Astrocyte of the cerebellum (primary cell): ENCODE results near the gene IFIT1B.
A peak's percentile ranks its signal among the peaks of the same experiment; 100 is the strongest.

ENCODE experiments used
- DNase-seq: peaks from one replicate; pipeline ENCODE4 v3.0.0-alpha.2; 2011; ENCODE audit warnings: low read depth
- H3K4me3 ChIP-seq: 2 replicates; pipeline ENCODE4 v1.5.1; 2011; ENCODE audit warnings: mild to moderate bottlenecking, low read depth, low read length, moderate library complexity
- CTCF ChIP-seq: IDR thresholded peaks from 2 replicates; pipeline ENCODE4 v1.5.1; 2012; ENCODE audit warnings: low read length, low read depth, moderate library complexity, mild to moderate bottlenecking; ENCODE audit errors: missing control alignments
- in situ Hi-C: cut with HindIII; loops from 2 replicates; pipeline ENCODE4 v1.10.0; 2017; ENCODE audit warnings: low sequenced_read_pairs

The IFIT1B gene

GRCh38 chr10:89368129-89368528 lies 9.7 kb upstream of the IFIT1B start:
- DNase-seq: no peak
- no peak overlapping the region for H3K4me3 ChIP-seq
- no peak for TF ChIP-seq CTCF
- in situ Hi-C loops: no loop called here

DNA sequence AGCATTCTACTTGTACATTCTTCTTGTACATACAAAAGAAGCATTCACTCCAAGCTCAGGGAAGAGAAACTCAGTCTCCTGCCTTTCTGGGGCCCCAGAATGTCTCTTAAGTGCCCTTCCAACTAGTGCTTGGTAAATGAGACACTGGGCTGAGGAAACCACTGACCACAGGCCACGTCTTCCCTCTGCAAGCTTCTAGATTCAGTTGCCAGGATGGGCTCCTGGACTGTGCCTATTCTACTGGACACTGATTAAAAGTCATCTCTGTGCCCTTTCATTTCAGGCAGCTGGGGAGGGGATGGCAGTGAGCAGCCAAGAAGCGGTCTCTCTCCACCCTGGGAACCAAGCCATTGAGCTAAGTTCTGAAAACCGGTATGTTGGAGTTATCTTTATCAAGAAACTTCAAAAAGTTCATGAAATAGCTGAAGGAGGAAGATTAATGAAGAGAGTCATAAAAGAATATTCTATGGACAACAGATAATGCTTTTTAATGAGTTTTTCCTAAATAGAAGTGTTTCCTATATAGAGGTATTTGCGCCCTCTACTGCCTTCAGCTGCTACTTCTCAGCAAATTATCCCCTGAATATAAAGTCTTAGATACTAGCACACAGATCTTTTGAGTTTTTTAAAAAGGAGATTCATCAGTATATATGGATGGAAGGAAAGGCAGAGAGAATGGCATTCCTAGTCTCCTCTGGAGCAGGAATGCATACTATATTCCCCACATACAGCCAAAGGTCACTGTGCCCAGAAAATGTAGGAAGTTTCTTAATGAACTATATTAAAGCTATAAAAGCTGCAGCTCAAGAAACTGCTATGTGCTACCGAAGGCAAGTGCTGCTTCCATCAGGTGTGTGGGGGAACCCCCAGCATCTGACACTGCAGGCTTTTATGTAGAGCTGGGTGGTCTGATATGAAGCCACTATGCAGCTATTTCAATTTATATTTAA lies 8.4 kb upstream of the IFIT1B start:
- TF ChIP-seq CTCF: peak; percentile 62
- in situ Hi-C loops: no loop called here
- no peak overlapping the region for H3K4me3 ChIP-seq
- DNase-seq: peak; percentile 32

DNA sequence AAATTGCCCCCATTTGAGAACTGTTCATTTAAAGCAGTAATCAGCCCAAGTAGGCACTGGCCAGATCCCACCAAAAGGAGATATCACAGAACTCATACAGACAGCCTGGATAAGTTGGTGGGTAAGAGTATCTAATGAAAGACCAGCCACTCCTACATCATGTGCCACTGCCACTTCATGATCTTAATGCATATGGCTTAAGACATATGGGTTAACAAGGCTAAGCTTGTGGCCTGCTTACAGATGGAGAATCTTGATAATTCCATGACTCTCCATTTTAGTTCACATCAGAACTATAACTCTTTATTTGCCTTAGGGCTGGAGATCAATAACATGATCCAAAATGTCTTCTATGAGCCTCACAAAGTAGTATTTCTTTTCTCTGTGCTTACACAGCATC lies 6.8 kb upstream of the IFIT1B start:
- in situ Hi-C loops: no loop called here
- H3K4me3 ChIP-seq: no peak overlapping the region
- TF ChIP-seq CTCF: no peak
- no peak for DNase-seq

GRCh38 chr10:89371987-89372386 lies 5.9 kb upstream of the IFIT1B start:
- H3K4me3 ChIP-seq: no peak overlapping the region
- TF ChIP-seq CTCF: no peak
- in situ Hi-C loops: no loop called here
- DNase-seq: no peak

GRCh38 chr10:89373916-89374711 lies 3.7 kb upstream of the IFIT1B start:
- no peak for TF ChIP-seq CTCF
- peak; percentile 96 for DNase-seq
- H3K4me3 ChIP-seq: no peak overlapping the region
- in situ Hi-C loops: no loop called here

DNA sequence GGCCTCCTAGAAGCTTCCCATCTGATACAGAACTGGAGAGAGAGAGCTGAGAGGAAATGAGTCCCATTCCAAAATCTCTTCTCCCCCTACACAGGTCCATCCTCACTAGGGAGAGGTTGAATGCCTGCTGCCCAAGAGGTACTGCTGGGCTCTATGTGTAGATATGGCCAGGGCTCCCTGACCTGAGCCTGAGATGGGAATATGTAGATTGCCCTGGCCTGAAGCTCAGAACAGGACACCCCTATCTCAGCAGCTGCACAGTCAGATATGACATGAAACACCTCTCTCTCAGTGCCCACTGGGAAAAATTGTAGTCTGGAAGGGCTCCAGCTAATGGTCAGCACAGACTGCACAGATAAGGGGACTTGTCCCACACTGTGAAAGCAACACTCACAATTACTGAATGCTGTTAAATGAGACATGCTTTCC lies 3.1 kb upstream of the IFIT1B start:
- in situ Hi-C loops: no loop called here
- DNase-seq: no peak
- H3K4me3 ChIP-seq: no peak overlapping the region
- no peak for TF ChIP-seq CTCF
